H1 (cell line): ENCODE data around the gene CNBD2. TPM values are rescaled to one million over a fixed set of nuclear protein-coding genes. Genes with fewer than 3 reads are reported as not detected.

Experiments used
- CTCF ChIA-PET: fragments of 300-600 bp; sonication (Branson Sonifier 250); formaldehyde crosslinking; loops from one replicate; lab custom pipeline; 2021; ENCODE audit not compliant: partially characterized antibody; lab: Charles Lee
- POLR2A ChIA-PET: fragments of 300-600 bp; sonication (Branson Sonifier 250); formaldehyde crosslinking; loops from one replicate; lab custom pipeline; 2021; ENCODE audit warnings: inconsistent platforms; ENCODE audit not compliant: partially characterized antibody; lab: Charles Lee
- DNase-seq, 2 experiments: peaks; one replicate each; pipeline versions ENCODE4 v3.0.0 to v3.0.0-alpha.2; 2010 to 2022; ENCODE audit warnings: low spot score in 2 of 2, low read depth in 1 of 2, mixed read lengths in 1 of 2
- FAIRE-seq: peaks from 2 replicates; lab custom pipeline; 2011; peaks lifted over from hg19 to GRCh38; lab: Jason Lieb, UNC
- H2AFZ ChIP-seq: 2 replicates; pipeline ENCODE4 v1.8.1; 2012; ENCODE audit warnings: low read length, inconsistent platforms
- H2AK5ac ChIP-seq: 2 replicates; pipeline ENCODE4 v1.6.1; 2013; ENCODE audit warnings: low read depth, low read length
- H2BK120ac ChIP-seq: replicated peaks from 2 replicates; pipeline ENCODE3; 2013; ENCODE audit warnings: low read depth, low read length, inconsistent platforms
- H2BK12ac ChIP-seq: 2 replicates; pipeline ENCODE4 v1.6.1; 2013; ENCODE audit warnings: low read depth, low read length
- H2BK15ac ChIP-seq: 2 replicates; pipeline ENCODE4 v1.6.1; 2013; ENCODE audit warnings: low read length
- H2BK20ac ChIP-seq: 2 replicates; pipeline ENCODE4 v1.6.1; 2013; ENCODE audit warnings: low read length
- H2BK5ac ChIP-seq: 2 replicates; pipeline ENCODE4 v1.6.1; 2013; ENCODE audit warnings: low read depth, low read length
- H3K14ac ChIP-seq: 2 replicates; pipeline ENCODE4 v1.6.1; 2013; ENCODE audit warnings: inconsistent platforms; ENCODE audit not compliant: insufficient read length
- H3K18ac ChIP-seq: 2 replicates; pipeline ENCODE4 v1.6.1; 2013; ENCODE audit warnings: low read length; ENCODE audit errors: extremely low read depth
- H3K23ac ChIP-seq: 2 replicates; pipeline ENCODE4 v1.6.1; 2013; ENCODE audit warnings: inconsistent platforms; ENCODE audit not compliant: insufficient read length
- H3K23me2 ChIP-seq: 2 replicates; pipeline ENCODE4 v1.6.1; 2013; ENCODE audit warnings: low read depth, low read length
- H3K27ac ChIP-seq: 2 replicates; pipeline ENCODE4 v1.6.1; 2011; ENCODE audit warnings: low read depth, low read length, inconsistent platforms
- H3K27me3 ChIP-seq, 4 experiments: replicated peaks in 1 of 4; 1 replicate in 1 of 4; 2 replicates in 3 of 4; pipeline versions ENCODE4 v1.6.1 to v1.8.1; 2011 to 2013; ENCODE audit warnings: low read length in 3 of 4, mild to moderate bottlenecking in 3 of 4, inconsistent platforms in 2 of 4, mixed read lengths in 2 of 4, moderate library complexity in 1 of 4; ENCODE audit not compliant: control insufficient read depth in 3 of 4, insufficient read depth in 3 of 4; ENCODE audit errors: extremely low read depth in 1 of 4
- H3K36me3 ChIP-seq, 4 experiments: 2 replicates each; pipeline versions ENCODE4 v1.6.1 to v1.8.1; 2011 to 2013; ENCODE audit warnings: mild to moderate bottlenecking in 4 of 4, low read length in 3 of 4, moderate library complexity in 2 of 4, control low read depth in 1 of 4, inconsistent platforms in 1 of 4; ENCODE audit not compliant: insufficient read depth in 4 of 4, control insufficient read depth in 2 of 4
- H3K4ac ChIP-seq: replicated peaks from 2 replicates; pipeline ENCODE3; 2013; ENCODE audit warnings: low read length, low read depth, mixed read lengths, inconsistent platforms; ENCODE audit not compliant: insufficient read length
- H3K4me1 ChIP-seq, 4 experiments: replicated peaks in 1 of 4; 1 replicate in 1 of 4; 2 replicates in 3 of 4; pipeline versions ENCODE4 v1.6.1 to v1.8.1; 2011 to 2013; ENCODE audit warnings: low read length in 3 of 4, inconsistent platforms in 2 of 4, mixed read lengths in 1 of 4; ENCODE audit not compliant: insufficient read depth in 4 of 4, control insufficient read depth in 3 of 4
- H3K4me2 ChIP-seq, 2 experiments: 2 replicates each; pipeline versions ENCODE4 v1.6.1 to v1.8.1; 2011 to 2013; ENCODE audit warnings: low read depth in 2 of 2, low read length in 2 of 2, control low read depth in 1 of 2, inconsistent platforms in 1 of 2, mild to moderate bottlenecking in 1 of 2; ENCODE audit not compliant: insufficient read depth in 1 of 2
- H3K4me3 ChIP-seq, 4 experiments: fragments of 200-600, 300-600 bp in 1 of 4; sonication (generic), shearing (Covaris generic), sonication (Bioruptor Twin) in 1 of 4; 2 replicates each; pipeline versions ENCODE4 v1.5.1 to v1.8.1; 2011 to 2016; ENCODE audit warnings: low read length in 4 of 4, low read depth in 3 of 4, control low read depth in 2 of 4, inconsistent platforms in 2 of 4, mild to moderate bottlenecking in 2 of 4, mixed read lengths in 1 of 4, moderate library complexity in 1 of 4; ENCODE audit not compliant: insufficient read depth in 2 of 4; ENCODE audit errors: extremely low read depth in 1 of 4
- H3K56ac ChIP-seq: replicated peaks from 2 replicates; pipeline ENCODE3; 2013; ENCODE audit warnings: low read depth, mild to moderate bottlenecking, mixed read lengths, low read length, inconsistent platforms; ENCODE audit not compliant: insufficient read length
- H3K79me1 ChIP-seq: 2 replicates; pipeline ENCODE4 v1.6.1; 2013; ENCODE audit warnings: low read depth, low read length, control low read depth
- H3K79me2 ChIP-seq, 2 experiments: 2 replicates each; pipeline versions ENCODE4 v1.6.1 to v1.8.1; 2012 to 2013; ENCODE audit warnings: low read length in 2 of 2, mild to moderate bottlenecking in 2 of 2, inconsistent platforms in 1 of 2; ENCODE audit not compliant: insufficient read depth in 2 of 2, control insufficient read depth in 1 of 2
- H3K9ac ChIP-seq, 4 experiments: replicated peaks in 1 of 4; 1 replicate in 1 of 4; 2 replicates in 3 of 4; pipeline versions ENCODE4 v1.6.1 to v1.8.1; 2011 to 2013; ENCODE audit warnings: low read depth in 3 of 4, low read length in 3 of 4, control low read depth in 2 of 4, mild to moderate bottlenecking in 2 of 4, moderate library complexity in 2 of 4, inconsistent platforms in 1 of 4; ENCODE audit errors: extremely low read depth in 1 of 4
- H3K9me3 ChIP-seq, 2 experiments: 2 replicates each; pipeline versions ENCODE4 v1.6.1 to v1.8.1; 2012 to 2013; ENCODE audit warnings: mild to moderate bottlenecking in 2 of 2, moderate library complexity in 2 of 2, control low read depth in 1 of 2, inconsistent platforms in 1 of 2, low read depth in 1 of 2, low read length in 1 of 2, mixed read lengths in 1 of 2; ENCODE audit not compliant: insufficient read depth in 2 of 2
- H4K20me1 ChIP-seq, 2 experiments: replicated peaks in 1 of 2; 2 replicates each; pipeline versions ENCODE3 to v1.8.1; 2011 to 2013; ENCODE audit warnings: inconsistent platforms in 2 of 2, low read length in 2 of 2, mild to moderate bottlenecking in 1 of 2; ENCODE audit not compliant: insufficient read depth in 2 of 2, control insufficient read depth in 1 of 2
- H4K5ac ChIP-seq: 2 replicates; pipeline ENCODE4 v1.6.1; 2013; ENCODE audit warnings: low read length, low read depth, mixed read lengths, inconsistent platforms; ENCODE audit not compliant: insufficient read length
- H4K8ac ChIP-seq: 2 replicates; pipeline ENCODE4 v1.8.0; 2013; ENCODE audit warnings: mild to moderate bottlenecking, moderate library complexity, low read length, inconsistent platforms; ENCODE audit not compliant: insufficient read depth; ENCODE audit errors: extremely low read depth
- H4K91ac ChIP-seq: replicated peaks from 2 replicates; pipeline ENCODE3; 2013; ENCODE audit warnings: low read length, mixed read lengths, inconsistent platforms; ENCODE audit not compliant: insufficient read length
- POLR2A ChIP-seq, 2 experiments: IDR thresholded peaks; 1 replicate in 1 of 2; 2 replicates in 1 of 2; pipeline ENCODE4 v1.6.1; 2011; ENCODE audit warnings: low read depth in 2 of 2, low read length in 2 of 2, mild to moderate bottlenecking in 2 of 2; ENCODE audit errors: control extremely low read depth in 1 of 2
- ZNF274 ChIP-seq: IDR thresholded peaks from 2 replicates; pipeline ENCODE4 v1.7.0; 2012; ENCODE audit warnings: low read length, borderline replicate concordance; ENCODE audit errors: extremely low read depth
- WGBS, 2 experiments: shearing (Covaris generic) in 1 of 2; methylation state at CpG; one replicate each; pipeline versions ENCODE4 v1.1.6 to v1.1.7; 2013 to 2015; ENCODE audit warnings: low lambda C conversion rate in 2 of 2, mixed read lengths in 2 of 2, inconsistent platforms in 1 of 2, low coverage in 1 of 2, missing lambda C conversion rate in 1 of 2; ENCODE audit not compliant: insufficient replicate concordance in 2 of 2, insufficient coverage in 1 of 2, insufficient read length in 1 of 2; ENCODE audit errors: extremely low coverage in 1 of 2, missing lambda C conversion rate in 1 of 2; 5-methylcytosine and 5-hydroxymethylcytosine counted together
- polyA plus RNA-seq, 7 experiments: library from polyadenylated mRNA; depleted of rRNA in 3 of 7; stranded (reverse) in 5 of 7; unstranded in 2 of 7; fragments of >200 nt in 5 of 7; fragments of 200-250 nt in 2 of 7; gene quantifications; 1 replicate in 5 of 7; 2 replicates in 1 of 7; 4 replicates in 1 of 7; pipeline versions ENCODE4 v1.2.1 to v1.2.3, GENCODE V29; 2011 to 2013; ENCODE audit warnings: missing spikeins in 2 of 7, mixed read lengths in 2 of 7
- total RNA-seq: library from RNA; stranded (reverse); fragmentation: NEBNext Ultra II Directional; extraction: Animal tissue kit (Norgen Biotek cat#: 25700); gene quantifications from 2 replicates; pipeline ENCODE4 v1.2.1, GENCODE V29; 2021

CNBD2 gene
- total and polyA plus RNA-seq, 2 of the 8 experiments (the other 6 are each of a cell fraction or from before 2014, with no cell fraction given): 2.6 to 4.5 TPM

DNA sequence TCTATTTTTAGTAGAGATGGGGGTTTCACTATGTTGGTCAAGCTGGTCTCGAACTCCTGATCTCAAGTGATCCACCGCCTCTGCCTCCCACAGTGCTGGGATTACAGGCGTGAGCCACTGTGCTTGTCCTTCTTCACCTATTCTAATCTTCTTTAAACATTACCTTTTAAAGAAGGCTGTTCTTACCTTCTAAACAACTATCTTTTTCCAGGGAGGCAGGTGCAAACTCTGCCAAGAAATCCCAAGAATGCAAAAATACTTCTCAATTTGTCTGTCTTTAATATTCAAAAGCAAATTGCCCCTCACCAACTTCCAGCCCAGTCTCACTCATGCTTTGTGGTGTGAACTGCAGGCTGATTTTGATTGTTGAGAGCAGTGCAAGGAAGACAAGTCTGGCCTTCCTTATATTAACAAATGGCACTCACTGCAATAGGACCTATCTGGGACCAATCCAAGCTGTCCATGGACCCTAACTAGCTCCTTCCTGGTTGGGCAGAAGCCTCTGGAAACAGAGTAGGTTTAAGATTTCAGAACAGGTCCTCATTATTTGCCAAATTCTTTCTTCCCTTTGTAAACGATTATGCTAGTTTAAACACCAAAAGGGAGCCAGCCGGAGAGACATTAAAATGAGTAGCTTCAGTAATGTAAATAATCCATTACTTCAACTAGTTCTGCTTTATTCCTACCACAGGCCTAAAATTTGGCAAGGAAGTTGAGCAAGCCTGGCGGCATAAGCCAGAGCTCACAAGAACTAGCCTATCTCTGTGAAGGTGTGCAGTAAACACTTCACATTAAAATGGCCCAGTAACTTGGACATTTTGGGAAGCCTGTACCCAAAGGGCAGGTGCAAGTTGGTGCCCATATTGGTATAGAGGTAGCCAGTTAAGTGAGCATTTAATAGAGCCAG, 15.7 kb upstream of the CNBD2 start:
- peaks cover 5 to 18% of the 10 kb centered on the region in 2 experiments; a peak in 2 of 4 replicates for H3K79me2 ChIP-seq
- FAIRE-seq (no peak), DNase-seq (no peak)
- H3K79me1 ChIP-seq: 0 out of 2 replicates have a peak, but pooled peaks cover 4% of the 10 kb centered on the region
- H3K9me3 ChIP-seq: no peaks in the 10 kb centered on the region
- H2BK5ac ChIP-seq: peak overlapping the region; percentile 92; the same call in 1 of the 2 replicates
- peaks cover 0 to 3% (median 0%) of the 10 kb centered on the region in 4 experiments; a peak in 2 of 7 replicates for H3K4me1 ChIP-seq
- H4K91ac ChIP-seq: no peak overlapping the region
- H2AFZ ChIP-seq: no peak overlapping the region
- H3K27ac ChIP-seq: peak overlapping the region; percentile 97
- H3K27me3 ChIP-seq: no peaks in the 10 kb centered on the region
- H4K8ac ChIP-seq: no peak overlapping the region
- CTCF ChIA-PET: interaction anchor here (0.5 to 3.4 kb wide), 12 partner anchors 10 to 337 kb away, joined by 3 to 26 read pairs (median 4); partner anchors contain the start of genes CNBD2 and RBM39
- no peak overlapping the region for H2BK15ac ChIP-seq
- peaks cover 0 to 7% (median 2%) of the 10 kb centered on the region in 4 experiments; a peak in 3 of 8 replicates for H3K36me3 ChIP-seq
- H3K23me2 ChIP-seq: peaks cover 8% of the 10 kb centered on the region
- H4K5ac ChIP-seq: no peak overlapping the region
- H2BK20ac ChIP-seq: no peak overlapping the region
- peak overlapping the region; percentile 66 to 99 (median 88) for H3K9ac ChIP-seq
- no peak overlapping the region for H3K56ac ChIP-seq
- H2BK120ac ChIP-seq: no peak overlapping the region
- H3K4me3 ChIP-seq: peak overlapping the region; percentile 75 to 95 (median 88)
- H3K14ac ChIP-seq: no peak overlapping the region
- WGBS, 2 experiments: 75% methylated on average over 6 of the region's 6 CpGs; no CpG with 5 or more reads in 1 of the 2 experiments
- H3K18ac ChIP-seq: no peak overlapping the region; the same call in 1 of the 2 replicates
- no peak overlapping the region for H3K23ac ChIP-seq
- H2BK12ac ChIP-seq: no peak overlapping the region
- no peak overlapping the region for H2AK5ac ChIP-seq
- POLR2A ChIA-PET: interaction anchor here (0.6 to 3.9 kb wide), 14 partner anchors 12 to 350 kb away, joined by 3 to 30 read pairs (median 4); partner anchors contain the start of gene RBM39
- TF ChIP-seq ZNF274 (no peak), POLR2A (IDR thresholded peaks at IDR 0.05; ENCODE audit: control extremely low read depth in 1 of 2, low read depth in 2 of 2, low read length in 2 of 2) (peak in 1 of 2 experiments; percentile 25; a peak in 2 of 3 replicates)
- TF ChIP-seq, all 59 proteins: peak for 1
- H4K20me1 ChIP-seq: peaks cover 3 to 5% of the 10 kb centered on the region in 2 experiments
- peak overlapping the region; percentile 74 to 95 for H3K4me2 ChIP-seq
- H3K4ac ChIP-seq: no peak overlapping the region
